ENCODE measurements around the gene PTGER3.
"Not testable (repeated sequence)": the region's sequence is repeated elsewhere in the genome, so short reads cannot be mapped to it uniquely, and the experiment has no call there.

The PTGER3 gene

DNA sequence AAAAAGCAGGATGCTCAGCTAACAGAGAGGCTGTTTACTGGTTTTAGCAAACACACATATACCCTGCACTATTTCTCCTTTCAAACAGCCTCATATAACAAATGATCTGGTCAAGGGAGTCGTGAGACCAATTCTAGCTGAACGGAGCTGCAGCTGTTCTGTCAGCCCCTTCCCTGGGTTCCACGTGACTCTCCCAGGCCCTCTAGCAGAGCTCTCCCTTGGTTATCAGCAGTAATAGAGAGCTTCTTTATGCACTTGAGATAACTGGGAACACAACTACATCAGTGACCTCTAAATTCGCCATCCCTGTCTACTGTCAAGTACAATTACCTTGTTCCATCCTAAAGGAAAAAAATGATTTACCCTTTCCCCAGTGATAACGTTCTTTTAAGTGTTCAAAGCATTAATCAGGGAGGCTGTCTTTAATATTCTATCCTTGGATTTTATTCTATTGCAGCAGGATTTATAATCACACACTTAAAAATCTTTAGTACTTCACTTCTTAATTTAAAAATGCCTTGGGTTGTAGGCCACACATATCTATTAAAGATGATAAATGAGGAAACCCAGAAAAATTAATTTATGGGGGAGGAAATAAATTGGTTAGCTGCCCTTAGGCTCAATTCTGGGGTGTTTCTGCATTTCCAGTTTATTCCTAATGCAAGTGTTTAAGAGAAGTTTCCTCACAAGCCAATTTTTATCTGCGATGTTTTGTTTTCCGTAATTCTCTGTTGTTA is 28.2 kb downstream of the PTGER3 start:
- DNase-seq (ENCODE audit: low read depth) = no peak
- no peak overlapping the region for H3K4me3 ChIP-seq (ENCODE audit: low read depth, low read length)

DNA sequence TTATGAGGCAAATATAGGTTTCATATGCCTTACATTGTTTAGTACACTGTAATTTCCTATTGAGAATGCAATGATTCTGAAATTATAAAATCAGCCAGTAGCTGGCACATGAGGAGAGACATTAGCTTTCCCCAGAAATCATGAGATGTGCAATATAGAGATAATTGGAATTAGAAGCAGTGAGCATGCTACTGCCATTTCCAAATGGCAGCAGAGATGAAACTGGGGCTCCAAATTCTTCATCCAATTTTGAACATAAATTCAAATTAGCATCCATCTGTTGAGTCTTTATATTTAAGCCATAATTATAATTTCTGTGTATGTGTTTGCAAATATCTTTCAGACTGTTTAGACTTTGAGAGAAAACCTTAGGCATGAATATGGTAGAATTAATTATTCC is 28.8 kb downstream of the PTGER3 start:
- no peak overlapping the region for H3K4me3 ChIP-seq (ENCODE audit: low read depth, low read length)
- DNase-seq (ENCODE audit: low read depth) = no peak

DNA sequence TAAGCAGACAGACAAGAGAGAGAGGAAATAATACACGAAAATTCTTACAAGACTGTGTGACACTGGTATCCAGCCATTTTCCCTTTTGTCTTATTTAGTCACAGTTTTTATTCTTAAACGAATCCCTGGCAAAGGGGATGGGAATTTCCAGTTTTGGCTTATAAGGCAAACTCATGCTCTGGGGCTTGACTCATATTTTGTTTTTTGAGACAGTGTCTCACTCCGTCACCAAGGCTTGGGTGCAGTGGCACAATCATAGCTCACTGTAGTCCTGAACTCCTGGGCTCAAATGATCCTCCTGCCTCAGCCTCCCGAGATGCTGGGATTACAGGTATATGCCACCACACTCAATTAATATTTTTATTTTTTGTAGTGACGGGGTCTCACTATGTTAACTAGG is 31.9 kb downstream of the PTGER3 start:
- H3K4me3 ChIP-seq (ENCODE audit: low read depth, low read length) = no peak overlapping the region
- DNase-seq (ENCODE audit: low read depth) = no peak

DNA sequence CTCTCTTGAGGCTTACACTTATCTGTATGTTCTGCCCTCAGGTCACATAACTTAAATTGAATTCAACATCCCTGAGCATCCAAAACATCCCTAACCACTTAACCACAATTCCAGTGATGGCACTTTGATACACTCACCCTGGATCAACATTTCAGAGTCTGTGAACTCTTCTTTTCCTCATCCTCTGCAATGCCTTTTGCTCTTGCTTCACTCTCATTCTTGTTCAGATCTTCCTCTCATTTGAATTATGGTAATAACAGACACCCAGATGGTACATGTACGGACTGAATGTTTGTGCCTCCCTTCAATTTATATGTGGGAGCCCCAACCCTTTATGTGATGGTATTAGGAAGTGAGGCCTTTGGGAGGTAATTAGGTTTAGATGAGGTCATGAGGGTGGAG is 33.4 kb downstream of the PTGER3 start:
- H3K4me3 ChIP-seq (ENCODE audit: low read depth, low read length) = no peak overlapping the region
- no peak for DNase-seq (ENCODE audit: low read depth)

DNA sequence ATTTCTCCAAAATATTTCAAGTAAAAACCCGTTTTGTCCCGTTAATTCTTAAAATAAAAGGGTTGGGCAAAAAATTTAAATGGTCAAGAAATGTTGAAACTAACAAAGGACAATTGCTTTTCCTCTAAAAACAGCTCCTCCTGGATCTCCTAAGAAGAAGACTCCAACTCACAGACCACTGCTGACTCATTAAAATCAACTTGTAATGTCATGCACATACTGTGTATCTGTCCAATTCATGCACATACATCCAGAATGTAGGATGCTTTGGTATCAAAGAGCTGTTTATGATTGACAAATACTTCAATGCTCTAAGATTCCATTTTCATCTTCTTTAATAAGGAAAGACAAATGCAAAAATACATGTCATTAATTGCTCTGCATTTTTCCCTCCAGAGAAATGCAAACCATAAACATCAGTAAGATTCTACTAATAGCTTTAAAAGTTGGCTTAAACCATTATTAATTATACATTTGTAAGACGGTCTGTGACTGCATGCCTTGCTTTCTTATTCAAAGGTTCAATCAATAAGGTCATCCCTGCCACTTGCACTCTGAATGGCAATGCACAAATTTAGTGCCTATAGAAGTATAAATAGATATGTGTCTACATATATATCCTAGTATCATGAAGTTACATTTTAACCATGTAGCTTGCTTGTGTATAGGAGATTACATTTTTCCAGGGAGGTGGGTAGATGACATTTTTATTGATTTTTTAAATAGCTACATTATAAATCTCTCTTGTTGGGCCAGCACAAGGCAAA is 44.7 kb downstream of the PTGER3 start:
- DNase-seq (ENCODE audit: low read depth) = no peak
- H3K4me3 ChIP-seq (ENCODE audit: low read depth, low read length) = no peak overlapping the region

DNA sequence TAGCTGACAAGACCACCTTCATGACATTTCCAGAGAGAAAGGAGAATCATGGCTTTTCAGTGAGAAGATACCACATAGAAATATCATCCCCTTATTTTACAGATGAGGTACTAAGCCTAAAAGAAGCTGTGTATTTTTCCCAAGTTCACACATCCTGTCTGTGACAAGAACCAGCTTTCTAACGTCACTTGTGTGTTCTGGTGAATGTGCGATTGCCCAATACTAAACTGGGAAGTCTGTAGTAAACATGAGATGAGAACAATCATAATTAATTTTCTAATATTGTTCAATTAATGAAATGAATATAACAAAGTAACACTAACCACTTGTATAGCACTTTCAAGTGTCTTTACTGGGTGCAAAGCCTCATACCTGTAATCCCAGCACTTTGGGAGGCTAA is 46.0 kb downstream of the PTGER3 start:
- DNase-seq (ENCODE audit: low read depth) = no peak
- no peak overlapping the region for H3K4me3 ChIP-seq (ENCODE audit: low read depth, low read length)

DNA sequence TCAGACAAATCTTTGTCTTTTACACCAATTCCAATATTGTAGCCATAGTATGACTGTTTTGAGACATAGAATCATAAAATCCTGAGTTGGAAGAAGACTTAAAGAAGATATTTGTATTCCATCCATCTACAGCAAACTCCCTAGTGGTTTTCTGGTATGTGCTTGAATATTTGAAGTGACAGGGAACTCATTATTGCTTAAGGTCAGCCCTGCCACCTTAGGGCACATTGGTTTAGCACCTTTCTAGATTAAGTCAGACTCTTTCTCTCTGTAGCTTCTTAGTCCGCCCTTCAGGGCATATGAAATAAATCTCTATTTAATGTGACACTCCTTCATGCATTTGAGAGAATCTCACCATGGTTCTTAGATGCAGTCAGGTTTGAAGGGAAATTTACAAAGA is 49.8 kb downstream of the PTGER3 start:
- DNase-seq (ENCODE audit: low read depth) = no peak

DNA sequence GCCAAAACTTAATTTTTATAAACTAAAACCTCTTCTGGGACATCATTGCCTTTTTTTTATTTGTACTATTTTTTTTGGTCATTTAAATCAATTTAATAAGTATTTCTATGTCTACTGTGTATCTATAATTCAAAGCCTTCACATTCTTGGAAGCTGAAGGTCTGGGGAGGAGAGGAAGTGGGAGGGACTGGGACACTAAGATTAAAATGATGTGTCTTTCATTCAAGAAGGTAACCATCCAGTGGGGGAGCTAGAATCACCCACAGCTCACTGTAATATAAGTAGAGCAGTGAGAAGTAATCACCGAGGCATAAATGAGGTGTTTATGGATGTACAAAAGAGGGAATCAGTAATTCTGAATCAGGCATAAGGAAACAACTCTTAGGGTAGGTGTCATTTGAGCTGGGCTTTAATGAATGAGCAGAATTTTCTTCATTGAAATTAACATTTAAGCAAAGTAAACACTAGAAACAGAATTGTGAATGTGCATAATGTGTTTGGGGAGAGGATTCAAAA is 52.8 kb downstream of the PTGER3 start:
- no peak overlapping the region for H3K4me3 ChIP-seq (ENCODE audit: low read depth, low read length)
- no peak for DNase-seq (ENCODE audit: low read depth)

More for the DNA sequence above, 49.8 kb downstream of the PTGER3 start:
- no peak overlapping the region for H3K4me3 ChIP-seq (ENCODE audit: low read depth, low read length)

DNA sequence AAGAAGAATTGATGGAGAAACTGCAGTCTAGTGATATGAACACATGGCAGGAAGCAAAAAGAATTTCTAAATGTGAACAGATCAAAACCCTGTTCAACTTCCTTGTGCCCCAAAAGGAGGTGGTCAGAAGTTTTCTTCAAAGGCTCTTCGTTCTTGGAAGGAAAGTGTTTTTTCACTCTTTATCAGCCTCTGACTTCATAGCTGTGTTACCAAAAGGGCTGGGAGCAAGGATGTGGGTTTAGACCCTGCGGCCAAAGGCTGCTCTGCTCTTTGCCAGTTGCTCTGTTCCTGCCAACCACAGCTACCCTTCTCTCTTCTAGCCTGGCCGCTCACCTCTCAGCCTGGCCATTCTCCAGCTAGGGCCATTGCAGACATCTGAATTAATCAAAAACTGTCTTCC is 53.8 kb downstream of the PTGER3 start:
- H3K4me3 ChIP-seq (ENCODE audit: low read depth, low read length) = no peak overlapping the region
- no peak for DNase-seq (ENCODE audit: low read depth)

DNA sequence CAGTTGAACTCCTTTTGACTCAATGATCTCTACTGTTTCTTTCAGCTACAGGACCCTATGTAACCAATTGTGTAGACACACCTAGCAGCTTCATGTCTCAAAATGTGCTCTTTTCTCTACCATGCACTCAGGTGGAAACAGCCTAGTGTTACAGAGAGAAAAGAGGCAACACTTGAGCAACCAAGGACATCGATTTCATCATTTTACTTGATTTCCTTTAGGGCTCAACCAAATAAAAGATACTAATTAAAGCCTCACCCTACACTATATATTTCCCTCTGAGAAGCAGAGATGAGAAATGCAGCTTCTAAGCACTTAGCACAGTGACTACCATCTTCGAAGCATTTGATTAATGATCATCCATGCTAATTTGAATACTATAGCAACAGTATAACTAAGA is 55.1 kb downstream of the PTGER3 start:
- no peak for DNase-seq (ENCODE audit: low read depth)
- no peak overlapping the region for H3K4me3 ChIP-seq (ENCODE audit: low read depth, low read length)

DNA sequence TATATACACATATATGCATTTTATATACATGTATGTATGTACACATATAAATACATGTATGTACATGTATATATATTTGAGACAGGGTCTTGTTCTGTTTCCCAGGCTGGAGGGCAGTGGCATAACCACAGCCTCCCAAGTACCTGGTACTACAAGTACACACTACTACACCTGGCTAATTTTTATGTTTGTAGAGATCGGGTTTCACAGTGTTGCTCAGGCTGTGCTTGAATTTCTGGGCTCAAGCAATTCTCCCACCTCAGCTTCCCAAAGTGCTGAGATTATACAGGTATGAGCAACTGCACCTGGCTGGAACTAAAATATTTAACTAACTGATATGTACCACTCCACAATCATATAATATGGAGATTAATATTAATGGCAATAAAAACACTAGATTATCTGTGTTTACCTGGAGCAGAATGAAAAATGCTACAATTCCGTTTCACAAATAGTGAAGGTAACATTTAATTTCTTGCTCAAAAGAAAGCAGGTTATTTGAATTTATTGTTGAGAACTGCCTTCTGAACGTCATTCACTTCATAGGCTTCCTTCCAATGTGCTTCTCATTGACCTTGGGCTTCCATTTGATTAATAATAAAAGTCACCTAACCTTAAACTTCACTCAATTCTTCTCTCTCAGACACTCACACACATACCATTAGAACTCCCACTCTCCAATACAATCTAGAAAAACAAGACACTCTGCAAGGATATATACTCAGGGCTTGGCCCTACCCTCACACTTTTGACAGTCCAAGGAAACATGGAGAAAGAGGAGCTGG is 57.0 kb downstream of the PTGER3 start:
- DNase-seq (ENCODE audit: low read depth) = no peak
- no peak overlapping the region for H3K4me3 ChIP-seq (ENCODE audit: low read depth, low read length)

DNA sequence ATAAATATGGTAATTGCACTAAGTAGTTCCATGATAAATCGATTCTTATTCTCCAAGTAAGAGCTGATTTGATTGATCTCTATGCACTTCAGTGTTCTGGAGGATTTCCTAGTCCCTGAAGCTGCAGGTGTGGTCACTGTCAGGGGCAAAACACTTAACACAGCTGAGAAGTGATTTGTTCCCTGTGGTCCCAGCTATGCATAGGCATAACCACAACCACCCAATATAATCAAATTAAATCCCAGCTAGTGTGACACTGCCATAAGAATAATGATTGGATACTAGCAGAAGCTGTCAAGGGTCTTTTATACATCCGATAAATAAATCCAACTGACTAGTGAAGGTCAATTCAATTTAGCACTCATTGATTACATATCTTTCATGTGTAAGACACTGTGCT is 60.1 kb downstream of the PTGER3 start:
- DNase-seq (ENCODE audit: low read depth) = no peak
- no peak overlapping the region for H3K4me3 ChIP-seq (ENCODE audit: low read depth, low read length)

DNA sequence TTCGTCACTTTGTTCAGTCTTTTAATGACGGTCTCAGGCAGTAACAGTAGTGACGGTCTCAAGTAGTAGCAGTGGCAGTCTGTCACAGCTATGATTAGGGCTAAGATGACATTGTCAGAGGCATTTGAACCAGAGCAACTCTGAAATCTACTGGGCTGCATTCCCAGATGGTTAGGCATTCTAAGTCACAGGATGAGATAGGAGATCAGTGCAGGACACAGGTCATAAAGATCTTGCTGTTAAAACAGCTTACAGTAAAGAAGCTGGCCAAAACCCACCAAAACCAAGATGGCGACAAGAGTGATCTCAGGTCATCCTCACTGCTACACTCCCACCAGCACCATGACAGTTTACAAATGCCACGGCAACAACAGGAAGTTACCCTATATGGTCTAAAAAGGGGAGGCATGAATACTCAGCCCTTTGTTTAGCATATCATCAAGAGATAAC is 61.8 kb downstream of the PTGER3 start:
- not testable (repeated sequence) for DNase-seq (ENCODE audit: low read depth); H3K4me3 ChIP-seq (ENCODE audit: low read depth, low read length)

DNA sequence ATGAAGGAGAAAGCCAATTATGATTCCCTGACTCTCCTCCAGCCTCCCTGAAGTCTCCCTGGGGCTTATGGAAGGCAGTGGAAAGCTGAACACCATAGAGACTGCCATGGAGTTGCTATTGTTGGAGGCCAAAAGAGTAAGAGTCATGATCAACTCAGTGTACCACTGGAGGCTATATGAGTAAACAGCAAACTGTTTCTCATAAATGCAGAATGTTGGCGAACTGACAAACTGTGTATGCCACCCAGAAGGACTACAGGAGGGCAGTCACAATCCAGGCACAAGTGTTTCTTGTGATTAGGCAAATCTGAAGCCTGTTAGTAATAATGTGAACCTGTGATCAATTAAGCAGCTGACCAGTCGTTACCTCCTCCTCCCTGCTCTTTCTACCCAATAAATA is 62.3 kb downstream of the PTGER3 start:
- DNase-seq (ENCODE audit: low read depth); H3K4me3 ChIP-seq (ENCODE audit: low read depth, low read length): not testable (repeated sequence)

DNA sequence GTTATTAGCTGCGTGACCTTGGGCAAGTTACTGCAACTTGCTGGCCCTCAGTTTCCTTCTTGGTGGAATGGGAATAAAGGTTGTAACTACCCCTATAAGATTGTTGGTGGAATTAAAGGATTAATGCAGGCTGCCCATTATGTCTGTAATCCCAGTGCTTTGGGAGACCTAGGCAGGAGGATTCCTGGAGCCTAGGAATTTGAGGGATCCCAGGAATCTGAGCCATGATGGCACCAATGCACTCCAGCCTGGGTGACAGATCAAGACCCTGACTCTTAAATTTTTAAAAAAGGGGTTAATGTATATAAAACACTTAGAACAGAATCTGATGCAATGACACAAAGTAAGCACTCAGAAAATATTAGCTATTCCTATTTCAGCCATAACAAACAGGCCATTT is 67.3 kb downstream of the PTGER3 start:
- no peak for DNase-seq (ENCODE audit: low read depth)
- H3K4me3 ChIP-seq (ENCODE audit: low read depth, low read length) = no peak overlapping the region

DNA sequence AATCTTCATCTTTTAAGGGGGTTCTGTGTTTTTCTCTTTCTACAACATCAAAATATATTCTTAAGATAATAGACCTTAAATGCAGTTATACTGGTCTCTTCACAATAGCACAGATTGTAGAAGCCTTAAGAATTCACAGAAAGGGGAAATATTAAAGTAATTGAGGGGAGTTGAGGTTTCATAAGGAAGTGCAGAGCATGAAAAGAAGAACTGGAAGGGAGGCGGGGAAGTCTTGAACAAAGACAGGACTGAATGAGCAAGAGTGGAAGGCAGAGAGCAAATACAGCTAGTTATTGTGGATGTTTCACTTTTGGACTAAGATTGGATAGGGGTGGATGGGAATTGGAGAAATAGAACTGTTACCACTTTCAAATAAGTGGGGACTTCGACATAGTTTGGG is 67.7 kb downstream of the PTGER3 start:
- no peak for DNase-seq (ENCODE audit: low read depth)
- H3K4me3 ChIP-seq (ENCODE audit: low read depth, low read length) = no peak overlapping the region

DNA sequence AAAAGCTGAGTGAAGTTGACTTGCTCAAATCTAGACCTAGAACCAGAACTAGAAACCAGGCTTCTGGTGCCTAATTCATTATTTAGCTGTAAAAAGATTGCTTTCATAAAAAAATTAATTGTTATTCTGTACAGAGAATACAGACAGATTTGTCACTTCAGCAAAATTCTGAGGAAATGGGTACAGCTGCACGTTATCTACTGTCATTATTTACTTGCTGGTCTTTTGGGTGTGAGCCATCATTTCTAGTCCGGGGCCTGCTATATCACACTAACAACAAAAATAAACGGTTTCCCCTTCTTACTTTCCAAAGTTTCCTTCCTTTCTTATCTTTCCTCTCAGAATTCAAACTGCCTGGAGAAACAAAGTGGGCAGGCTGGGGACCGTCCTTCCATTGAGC is 68.3 kb downstream of the PTGER3 start:
- no peak overlapping the region for H3K4me3 ChIP-seq (ENCODE audit: low read depth, low read length)

DNA sequence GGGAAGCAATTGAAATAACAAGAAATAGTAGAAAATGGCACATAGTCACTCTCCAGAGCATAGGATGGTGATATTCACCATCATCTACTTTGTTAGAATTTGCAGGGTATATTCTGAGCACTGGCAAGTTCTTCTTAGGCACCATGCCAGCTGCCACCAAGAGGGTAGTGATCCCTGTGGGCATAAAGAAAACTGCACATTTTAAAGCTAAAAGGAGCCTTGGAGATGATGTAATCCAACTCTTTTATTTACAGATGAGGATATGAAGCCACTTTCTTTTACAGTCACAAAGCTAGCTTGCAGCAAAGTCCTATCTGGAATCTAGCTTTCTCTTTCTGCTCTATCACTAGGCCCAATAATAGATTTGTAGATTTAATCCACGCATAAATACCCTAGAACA is 69.0 kb downstream of the PTGER3 start:
- H3K4me3 ChIP-seq (ENCODE audit: low read depth, low read length) = no peak overlapping the region
- no peak for DNase-seq (ENCODE audit: low read depth)

More for the DNA sequence above, 68.3 kb downstream of the PTGER3 start:
- no peak for DNase-seq (ENCODE audit: low read depth)

DNA sequence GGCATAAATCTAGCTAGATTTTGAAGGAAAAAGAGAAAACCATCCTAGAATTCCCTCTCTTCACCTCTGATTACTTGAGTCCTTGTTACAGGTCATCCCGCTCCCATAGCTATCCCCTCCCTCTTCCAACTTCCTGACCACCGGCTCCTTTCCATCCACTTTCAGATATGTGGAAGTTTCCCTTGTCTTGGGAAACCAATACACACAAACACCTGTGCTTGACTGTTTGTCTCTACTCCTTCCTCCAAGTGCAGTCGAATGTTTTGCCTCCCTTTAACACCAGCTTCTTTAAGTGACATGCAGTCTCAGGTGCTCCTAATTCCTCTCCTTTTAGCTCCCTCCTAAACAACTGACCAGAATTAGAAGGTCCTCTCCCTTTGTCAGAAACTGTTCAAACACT is 70.0 kb downstream of the PTGER3 start:
- no peak for DNase-seq (ENCODE audit: low read depth)
- no peak overlapping the region for H3K4me3 ChIP-seq (ENCODE audit: low read depth, low read length)

DNA sequence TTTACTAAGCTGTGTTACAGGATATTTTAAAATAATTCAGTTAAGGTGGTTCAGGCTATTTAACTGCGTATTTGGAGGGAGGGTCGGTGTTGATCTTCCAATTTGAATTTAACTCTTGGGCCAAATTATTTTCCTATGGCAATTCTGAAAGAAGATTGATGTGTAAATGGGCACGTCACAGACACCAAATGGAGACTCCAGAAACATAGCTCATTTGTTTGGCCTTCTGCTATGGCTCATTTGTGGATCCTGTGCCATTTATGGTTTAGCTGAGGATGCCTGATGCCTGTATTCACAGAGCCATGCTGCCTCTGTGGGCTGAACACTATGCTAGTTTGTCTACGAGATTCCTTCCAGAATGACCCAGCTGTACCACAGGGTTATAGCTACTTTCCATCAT is 70.6 kb downstream of the PTGER3 start:
- DNase-seq (ENCODE audit: low read depth) = no peak
- no peak overlapping the region for H3K4me3 ChIP-seq (ENCODE audit: low read depth, low read length)
